Measurements from ENCODE around the gene SMPX.

- TF ChIP-seq RAD21 (IDR thresholded peaks at IDR 0.05; ENCODE audit: low read length) (no peak), POLR2A (IDR thresholded peaks at IDR 0.05; ENCODE audit: low read depth, low read length) (no peak), CEBPB (IDR thresholded peaks at IDR 0.05; ENCODE audit: low read depth, low read length) (no peak), CTCF (conservative IDR thresholded peaks at IDR 0.05; ENCODE audit: low read depth, low read length) (no peak), BHLHE40 (IDR thresholded peaks at IDR 0.05; ENCODE audit: low read depth, low read length) (no peak), MAZ (IDR thresholded peaks at IDR 0.05; ENCODE audit: borderline replicate concordance, low read depth, low read length) (no peak), USF2 (IDR thresholded peaks at IDR 0.05; ENCODE audit: low read depth, low read length) (no peak), CHD1 (IDR thresholded peaks at IDR 0.05; ENCODE audit: low read depth, low read length) (no peak)
These were observed 46.1 kb downstream of the SMPX start for GRCh38 chrX:21711848-21712197.
